Measurements from ENCODE around the gene TRIM61.
"Not testable (repeated sequence)": the region's sequence is repeated elsewhere in the genome, so short reads cannot be mapped to it uniquely, and the experiment has no call there.

The TRIM61 gene

GRCh38 chr4:164948006-164948405 is 29.5 kb downstream of the TRIM61 start:
- in situ Hi-C loops (cut with MboI; ENCODE audit: low sequenced_read_pairs); H3K4me3 ChIP-seq: not testable (repeated sequence)

GRCh38 chr4:164946810-164947209 is 30.6 kb downstream of the TRIM61 start:
- Histone ChIP-seq H3K4me1 (no peaks in the 10 kb centered on the region), H3K9me3 (no peaks in the 10 kb centered on the region), H3K4me3 (no peak overlapping the region), H3K27me3 (ENCODE audit: low read depth) (no peaks in the 10 kb centered on the region), H3K36me3 (replicated peaks) (no peaks in the 10 kb centered on the region)
- DNase-seq (ENCODE audit: low spot score in 2 of 2), result no peak
- in situ Hi-C loops (cut with MboI; ENCODE audit: low sequenced_read_pairs), result no loop called here

More at GRCh38 chr4:164948006-164948405, 29.5 kb downstream of the TRIM61 start:
- H3K9me3 ChIP-seq; H3K4me1 ChIP-seq; H3K36me3 ChIP-seq (replicated peaks); H3K27me3 ChIP-seq (ENCODE audit: low read depth); DNase-seq (ENCODE audit: low spot score in 2 of 2): not testable (repeated sequence)

GRCh38 chr4:164945146-164945545 is 32.3 kb downstream of the TRIM61 start:
- in situ Hi-C loops (cut with MboI; ENCODE audit: low sequenced_read_pairs), result no loop called here

GRCh38 chr4:164943192-164943591 is 34.3 kb downstream of the TRIM61 start:
- no peaks in the 10 kb centered on the region for H3K4me1 ChIP-seq
- DNase-seq (ENCODE audit: low spot score in 2 of 2), result no peak
- no peaks in the 10 kb centered on the region for H3K36me3 ChIP-seq (replicated peaks)
- H3K9me3 ChIP-seq, result no peaks in the 10 kb centered on the region
- in situ Hi-C loops (cut with MboI; ENCODE audit: low sequenced_read_pairs), result no loop called here
- H3K4me3 ChIP-seq, result no peak overlapping the region
- H3K27me3 ChIP-seq (ENCODE audit: low read depth), result no peaks in the 10 kb centered on the region

More at GRCh38 chr4:164945146-164945545, 32.3 kb downstream of the TRIM61 start:
- no peaks in the 10 kb centered on the region for H3K4me1 ChIP-seq
- H3K27me3 ChIP-seq (ENCODE audit: low read depth), result no peaks in the 10 kb centered on the region
- H3K9me3 ChIP-seq, result no peaks in the 10 kb centered on the region
- no peaks in the 10 kb centered on the region for H3K36me3 ChIP-seq (replicated peaks)
- DNase-seq (ENCODE audit: low spot score in 2 of 2), result no peak
- H3K4me3 ChIP-seq, result no peak overlapping the region

GRCh38 chr4:164937576-164938270 is 39.7 kb downstream of the TRIM61 start:
- peak in 1 of 2 experiments; percentile 48 for DNase-seq (ENCODE audit: low spot score in 2 of 2)

GRCh38 chr4:164935865-164936606 is 41.4 kb downstream of the TRIM61 start:
- H3K27me3 ChIP-seq (ENCODE audit: low read depth); in situ Hi-C loops (cut with MboI; ENCODE audit: low sequenced_read_pairs); H3K36me3 ChIP-seq (replicated peaks); H3K4me1 ChIP-seq; H3K9me3 ChIP-seq; H3K4me3 ChIP-seq; DNase-seq (ENCODE audit: low spot score in 2 of 2): not testable (repeated sequence)

More at GRCh38 chr4:164937576-164938270, 39.7 kb downstream of the TRIM61 start:
- H3K9me3 ChIP-seq, result no peaks in the 10 kb centered on the region
- in situ Hi-C loops (cut with MboI; ENCODE audit: low sequenced_read_pairs), result no loop called here
- no peaks in the 10 kb centered on the region for H3K36me3 ChIP-seq (replicated peaks)
- H3K4me3 ChIP-seq, result no peak overlapping the region
- H3K27me3 ChIP-seq (ENCODE audit: low read depth), result no peaks in the 10 kb centered on the region
- H3K4me1 ChIP-seq, result 0 out of 2 replicates have a peak, but pooled peaks cover 2% of the 10 kb centered on the region

- peak; percentile 61 to 66 for DNase-seq (ENCODE audit: low spot score in 2 of 2)
- H3K4me3 ChIP-seq, result no peak overlapping the region
- in situ Hi-C loops (cut with MboI; ENCODE audit: low sequenced_read_pairs), result no loop called here
Measured at GRCh38 chr4:164935363-164935762, 42.1 kb downstream of the TRIM61 start.

GRCh38 chr4:164933244-164933643 is 44.2 kb downstream of the TRIM61 start:
- Histone ChIP-seq H3K27me3 (ENCODE audit: low read depth) (no peaks in the 10 kb centered on the region), H3K4me3 (no peak overlapping the region), H3K9me3 (no peaks in the 10 kb centered on the region; the same call in 1 of the 2 replicates), H3K4me1 (peaks cover 2% of the 10 kb centered on the region; the same call in 1 of the 2 replicates), H3K36me3 (replicated peaks) (no peaks in the 10 kb centered on the region)
- no peak for DNase-seq (ENCODE audit: low spot score in 2 of 2)
- in situ Hi-C loops (cut with MboI; ENCODE audit: low sequenced_read_pairs), result no loop called here

More at GRCh38 chr4:164935363-164935762, 42.1 kb downstream of the TRIM61 start:
- H3K27me3 ChIP-seq (ENCODE audit: low read depth), result no peaks in the 10 kb centered on the region
- 0 out of 2 replicates have a peak, but pooled peaks cover 2% of the 10 kb centered on the region for H3K4me1 ChIP-seq
- no peaks in the 10 kb centered on the region for H3K9me3 ChIP-seq
- H3K36me3 ChIP-seq (replicated peaks), result no peaks in the 10 kb centered on the region

- DNase-seq (ENCODE audit: low spot score in 2 of 2), result no peak
- Histone ChIP-seq H3K9me3 (no peaks in the 10 kb centered on the region; the same call in 1 of the 2 replicates), H3K4me1 (no peaks in the 10 kb centered on the region; the same call in 1 of the 2 replicates), H3K36me3 (replicated peaks) (no peaks in the 10 kb centered on the region), H3K4me3 (no peak overlapping the region), H3K27me3 (ENCODE audit: low read depth) (no peaks in the 10 kb centered on the region)
- in situ Hi-C loops (cut with MboI; ENCODE audit: low sequenced_read_pairs), result no loop called here
Measured at GRCh38 chr4:164931551-164932324, 45.7 kb downstream of the TRIM61 start.

GRCh38 chr4:164930647-164931046 is 46.8 kb downstream of the TRIM61 start:
- DNase-seq (ENCODE audit: low spot score in 2 of 2), result no peak
- in situ Hi-C loops (cut with MboI; ENCODE audit: low sequenced_read_pairs), result no loop called here

GRCh38 chr4:164927101-164927500 is 50.4 kb downstream of the TRIM61 start:
- H3K4me3 ChIP-seq; DNase-seq (ENCODE audit: low spot score in 2 of 2); in situ Hi-C loops (cut with MboI; ENCODE audit: low sequenced_read_pairs); H3K9me3 ChIP-seq; H3K36me3 ChIP-seq (replicated peaks); H3K27me3 ChIP-seq (ENCODE audit: low read depth): not testable (repeated sequence)
- H3K4me1 ChIP-seq, result peaks cover 15% of the 10 kb centered on the region

More at GRCh38 chr4:164930647-164931046, 46.8 kb downstream of the TRIM61 start:
- H3K27me3 ChIP-seq (ENCODE audit: low read depth), result no peaks in the 10 kb centered on the region
- no peaks in the 10 kb centered on the region; the same call in 1 of the 2 replicates for H3K9me3 ChIP-seq
- no peaks in the 10 kb centered on the region; the same call in 1 of the 2 replicates for H3K4me1 ChIP-seq
- no peak overlapping the region for H3K4me3 ChIP-seq
- no peaks in the 10 kb centered on the region for H3K36me3 ChIP-seq (replicated peaks)

- H3K9me3 ChIP-seq, result no peaks in the 10 kb centered on the region; the same call in 1 of the 2 replicates
- H3K36me3 ChIP-seq (replicated peaks), result no peaks in the 10 kb centered on the region
- peaks cover 15% of the 10 kb centered on the region for H3K4me1 ChIP-seq
- H3K4me3 ChIP-seq, result no peak overlapping the region
- DNase-seq (ENCODE audit: low spot score in 2 of 2), result no peak
- H3K27me3 ChIP-seq (ENCODE audit: low read depth), result no peaks in the 10 kb centered on the region
- in situ Hi-C loops (cut with MboI; ENCODE audit: low sequenced_read_pairs), result no loop called here
Measured at GRCh38 chr4:164926301-164926700, 51.2 kb downstream of the TRIM61 start.

GRCh38 chr4:164924670-164925238 is 52.7 kb downstream of the TRIM61 start:
- in situ Hi-C loops (cut with MboI; ENCODE audit: low sequenced_read_pairs), result no loop called here

More at GRCh38 chr4:164924670-164925238, 52.7 kb downstream of the TRIM61 start:
- no peaks in the 10 kb centered on the region for H3K27me3 ChIP-seq (ENCODE audit: low read depth)
- H3K9me3 ChIP-seq, result no peaks in the 10 kb centered on the region; the same call in 1 of the 2 replicates
- peaks cover 15% of the 10 kb centered on the region for H3K4me1 ChIP-seq
- H3K36me3 ChIP-seq (replicated peaks), result no peaks in the 10 kb centered on the region
- DNase-seq (ENCODE audit: low spot score in 2 of 2), result peak in 1 of 2 experiments; percentile 89
- H3K4me3 ChIP-seq, result no peak overlapping the region

All from HAP-1 (cell line).